KBM-7 (cell line): ENCODE data around the gene OR51G1.
"Not testable (repeated sequence)": the region's sequence is repeated elsewhere in the genome, so short reads cannot be mapped to it uniquely, and the experiment has no call there.

Source experiments
- DNase-seq: peaks from one replicate; pipeline ENCODE4 v3.0.0-alpha.2; 2015
- in situ Hi-C: fragments of 300-500 bp; cut with MboI; formaldehyde crosslinking; loops from 2 replicates; pipeline ENCODE4 v1.14.3; 2020; ENCODE audit warnings: low sequenced_read_pairs, low pct_unique_long_range_greater_than_20kb, mixed read lengths

Gene OR51G1, protein sequence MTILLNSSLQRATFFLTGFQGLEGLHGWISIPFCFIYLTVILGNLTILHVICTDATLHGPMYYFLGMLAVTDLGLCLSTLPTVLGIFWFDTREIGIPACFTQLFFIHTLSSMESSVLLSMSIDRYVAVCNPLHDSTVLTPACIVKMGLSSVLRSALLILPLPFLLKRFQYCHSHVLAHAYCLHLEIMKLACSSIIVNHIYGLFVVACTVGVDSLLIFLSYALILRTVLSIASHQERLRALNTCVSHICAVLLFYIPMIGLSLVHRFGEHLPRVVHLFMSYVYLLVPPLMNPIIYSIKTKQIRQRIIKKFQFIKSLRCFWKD

DNA sequence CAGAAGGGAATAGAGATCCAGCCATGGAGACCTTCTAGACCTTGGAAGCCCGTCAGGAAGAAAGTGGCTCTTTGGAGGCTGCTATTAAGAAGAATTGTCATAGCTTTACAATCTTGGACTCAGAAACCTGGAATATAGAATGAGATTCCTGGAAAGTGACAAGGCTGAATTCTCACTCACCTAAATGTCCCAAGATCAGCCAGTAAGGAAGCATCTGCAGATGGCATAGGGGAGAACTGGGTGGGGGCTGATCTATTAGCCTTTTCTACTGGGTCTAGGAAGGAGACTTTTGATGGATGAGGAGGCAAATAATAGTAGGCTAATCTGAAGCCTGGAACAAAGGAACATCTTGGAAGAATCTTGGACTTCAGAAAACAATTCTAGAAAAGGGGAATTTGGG lies at the start of gene OR51G1:
TSS of gene OR51G1 (minus strand) at position 101 of the 400 bp plus-strand sequence. CDS start at position 101, 0 bp downstream.
- in situ Hi-C loops = no loop called here
- DNase-seq = no peak

DNA sequence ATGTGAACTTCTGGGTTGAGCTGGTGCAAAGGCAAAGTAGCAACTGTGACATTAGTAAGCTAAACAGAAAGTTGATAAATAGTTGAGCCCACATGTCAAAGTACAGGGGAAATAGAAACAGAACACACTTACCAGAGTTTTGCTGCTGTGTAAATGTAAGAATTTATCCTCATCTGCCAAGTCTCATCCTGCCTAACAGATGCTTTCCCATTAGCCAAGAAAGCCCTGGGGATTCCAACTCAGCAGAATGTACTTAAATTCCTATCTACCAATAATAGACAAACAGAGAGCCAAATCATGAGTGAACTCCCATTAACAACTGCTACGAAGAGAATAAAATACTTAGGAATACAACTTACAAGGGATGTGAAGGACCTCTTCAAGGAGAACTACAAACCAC lies 38.7 kb upstream of the OR51G1 start:
- in situ Hi-C loops = no loop called here
- DNase-seq = no peak

DNA sequence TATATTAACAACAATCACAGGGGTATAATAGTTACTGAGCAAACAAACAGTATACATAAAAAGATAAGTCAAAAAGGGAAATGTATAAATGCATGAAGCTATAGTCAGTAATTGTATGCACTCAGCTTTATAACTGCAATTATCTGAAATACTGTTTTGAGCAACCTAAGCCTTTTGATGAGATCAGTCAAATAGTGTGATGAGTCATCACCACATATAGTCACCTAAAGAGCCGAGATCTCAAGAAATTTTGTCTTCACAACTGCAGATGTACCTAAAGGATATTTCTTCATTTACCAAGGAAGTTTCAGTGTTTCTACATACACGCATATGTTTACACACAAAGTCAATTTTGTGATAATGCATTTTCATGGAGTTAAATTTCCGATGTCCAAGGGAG lies 36.7 kb upstream of the OR51G1 start:
- no peak for DNase-seq
- in situ Hi-C loops = no loop called here

DNA sequence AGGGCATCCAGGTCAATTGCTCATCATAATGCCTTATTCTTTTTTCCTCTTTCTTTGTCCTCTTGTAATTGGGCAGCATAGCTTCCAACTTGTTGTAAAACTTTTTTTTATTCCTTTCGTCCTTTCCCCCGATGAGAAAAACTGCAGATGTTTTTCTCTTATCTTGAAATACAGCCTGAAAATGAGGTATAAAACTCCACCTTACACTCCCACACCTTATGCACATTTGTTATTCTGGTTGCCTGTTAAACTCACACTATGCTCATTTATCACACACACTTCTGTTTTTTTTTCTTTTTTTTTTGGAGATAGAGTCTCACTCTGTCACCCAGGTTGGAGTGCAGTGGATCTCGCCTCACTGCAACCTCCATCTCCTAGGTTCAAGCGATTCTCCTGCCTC lies 33.3 kb upstream of the OR51G1 start:
- DNase-seq = no peak
- in situ Hi-C loops = no loop called here

DNA sequence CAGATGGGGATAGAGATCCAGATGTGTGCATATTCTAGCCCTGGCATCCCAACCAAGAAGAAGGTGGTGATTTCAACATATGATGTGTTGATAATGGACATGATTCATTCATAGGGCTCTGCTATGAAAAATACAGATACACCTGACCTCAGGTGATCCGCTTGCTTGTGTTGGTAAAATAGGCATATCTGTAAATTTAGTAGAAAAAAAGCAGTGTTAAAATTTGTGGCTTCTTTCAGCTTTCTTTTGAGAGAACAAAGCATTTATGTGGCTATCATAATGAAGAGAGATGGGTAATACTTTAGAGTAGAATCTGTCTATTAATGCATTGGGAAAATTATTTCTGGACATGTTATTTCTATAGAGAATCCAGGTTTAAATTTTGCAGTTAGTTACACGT lies 31.5 kb upstream of the OR51G1 start, which contains the start of gene OR51A2:
TSS of gene OR51A2 (minus strand) at position 101 of the 400 bp plus-strand sequence. CDS start at position 101, 0 bp downstream.
- in situ Hi-C loops, DNase-seq: not testable (repeated sequence)

DNA sequence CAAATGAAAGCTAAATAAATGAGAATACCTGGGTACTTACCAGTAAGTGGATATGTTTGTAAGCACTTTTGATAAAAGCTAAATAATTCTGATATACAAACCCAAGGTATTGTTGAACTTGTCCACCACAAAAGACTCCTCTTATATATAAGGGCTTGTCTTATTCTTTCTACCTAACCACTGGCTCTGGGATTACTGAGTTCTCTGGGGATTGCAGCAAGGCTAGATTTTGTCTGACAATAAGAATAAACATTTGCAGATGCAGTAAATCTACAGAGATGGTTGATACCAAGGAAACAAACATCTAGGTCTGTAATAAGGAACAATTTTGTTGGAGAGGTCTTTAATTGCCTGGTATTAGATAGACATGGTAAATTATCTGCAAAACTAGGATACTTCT lies 23.4 kb upstream of the OR51G1 start, which contains the start of gene OR51A4:
TSS of gene OR51A4 (minus strand) at position 101 of the 400 bp plus-strand sequence. CDS start 505 bp downstream, outside the sequence.
- no peak for DNase-seq
- in situ Hi-C loops = no loop called here

DNA sequence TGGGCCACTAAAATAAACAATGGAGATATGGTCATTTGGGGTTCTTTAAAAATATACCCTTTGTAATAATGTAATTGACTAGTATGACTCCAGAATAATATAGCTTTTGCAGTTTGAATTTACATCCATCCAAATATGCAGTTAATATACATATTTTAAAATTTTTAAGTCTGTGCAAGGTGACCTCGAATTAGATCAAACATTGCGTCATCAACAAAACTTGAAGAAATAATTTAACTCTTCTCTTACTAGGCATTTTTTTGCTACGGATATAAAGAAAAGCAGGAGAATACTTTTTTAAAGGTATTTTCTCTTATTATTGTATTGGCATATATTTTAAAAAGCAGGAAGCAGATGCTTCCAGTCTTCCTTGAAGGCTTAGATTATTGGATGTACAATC lies 12.6 kb upstream of the OR51G1 start:
- in situ Hi-C loops = no loop called here
- DNase-seq = no peak

DNA sequence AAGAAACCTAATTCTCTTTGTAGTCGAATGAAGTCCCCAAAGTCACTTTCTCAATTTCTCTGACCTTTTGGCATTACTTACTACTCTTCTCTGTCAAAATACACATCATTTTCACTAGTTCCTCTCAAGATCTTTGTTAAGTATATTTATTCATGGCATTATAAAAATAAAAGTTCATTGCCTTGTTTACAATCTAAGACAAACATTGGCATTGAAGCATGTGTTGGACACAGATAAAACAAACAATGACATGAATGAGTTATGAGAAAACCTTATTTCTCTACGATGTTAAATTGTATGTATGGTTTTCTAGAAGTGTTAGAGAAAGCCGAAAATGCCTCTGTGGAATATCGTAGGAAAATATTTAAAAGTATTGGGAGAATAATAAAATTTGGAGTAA lies 8.6 kb upstream of the OR51G1 start:
- no peak for DNase-seq
- in situ Hi-C loops = no loop called here

DNA sequence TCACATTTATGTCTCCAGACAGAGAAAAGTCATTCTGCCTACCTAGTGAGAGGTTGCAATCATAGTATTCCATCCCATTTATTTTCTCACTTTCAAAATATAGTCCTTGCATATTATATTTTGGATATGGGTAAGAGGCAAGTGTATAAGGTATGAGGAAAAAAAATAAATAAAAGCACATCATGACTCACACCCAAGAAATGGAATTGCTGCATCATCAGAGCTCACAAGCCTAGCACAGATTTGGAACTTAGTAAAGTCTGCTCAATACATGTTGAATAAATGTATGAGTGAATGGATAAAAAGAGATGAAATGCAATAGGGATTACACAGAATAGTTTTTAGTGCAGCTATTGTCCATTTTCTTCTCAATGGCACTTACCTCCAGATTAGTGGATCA lies 2.5 kb upstream of the OR51G1 start:
- no peak for DNase-seq
- in situ Hi-C loops = no loop called here

DNA sequence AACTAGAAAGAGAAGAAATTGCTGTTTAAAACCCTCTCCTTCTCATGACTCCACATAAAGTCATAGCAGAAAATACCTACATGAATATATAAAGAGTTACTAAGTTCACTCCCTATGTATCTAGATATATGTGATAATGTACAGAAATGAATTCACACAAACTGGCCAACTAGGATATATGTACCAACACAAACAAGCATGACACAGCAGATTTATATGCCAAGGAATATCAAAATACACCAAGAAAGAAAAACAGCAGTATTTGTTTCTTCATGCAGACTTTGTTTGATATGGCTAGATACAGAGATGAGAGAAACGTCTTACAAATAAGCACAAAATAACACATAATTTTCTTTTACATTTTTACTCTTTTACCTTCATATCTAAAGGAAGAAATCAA lies 1.8 kb downstream of the OR51G1 start:
- DNase-seq = no peak
- in situ Hi-C loops = no loop called here

DNA sequence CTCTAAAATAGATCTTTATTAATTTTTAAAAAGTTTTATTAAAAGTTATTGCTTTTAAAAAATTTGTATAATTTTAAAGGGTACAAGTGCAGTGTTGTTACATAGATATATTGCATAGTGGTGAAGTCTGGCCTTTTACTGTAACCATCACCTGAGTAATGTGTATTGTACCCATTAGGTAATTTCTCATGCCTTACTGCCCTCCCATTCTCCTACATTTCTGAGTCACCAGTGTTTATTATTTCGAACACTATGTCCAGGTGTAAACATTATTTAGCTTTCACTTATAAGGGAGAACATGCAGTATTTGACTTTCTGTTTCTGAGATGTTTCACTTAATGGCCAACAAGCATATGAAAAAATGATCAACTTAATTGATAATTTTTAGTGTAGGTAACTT lies 2.3 kb downstream of the OR51G1 start:
- no peak for DNase-seq
- in situ Hi-C loops = no loop called here

DNA sequence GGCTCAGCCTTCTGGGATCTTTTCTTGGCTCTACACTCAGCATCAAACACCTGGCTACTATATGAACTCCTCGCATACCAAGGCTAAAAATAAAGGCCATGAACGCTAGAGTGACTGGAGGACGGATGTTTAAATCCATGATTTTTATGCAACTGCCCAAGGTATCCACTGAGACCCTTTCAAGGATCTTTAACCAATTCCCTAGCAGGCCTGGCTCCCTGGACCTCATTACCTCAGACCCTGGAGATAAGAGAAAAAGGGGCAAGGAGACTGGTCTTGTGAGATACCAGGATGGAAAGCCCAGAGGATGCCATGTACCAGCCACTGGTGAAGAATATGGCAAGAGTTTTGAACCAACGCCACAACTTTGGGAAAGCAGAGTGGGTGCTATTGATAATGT lies 4.9 kb downstream of the OR51G1 start, which contains the start of gene OR51G2:
TSS of gene OR51G2 (minus strand) at position 101 of the 400 bp plus-strand sequence. CDS start 3,687 bp downstream, outside the sequence.
- in situ Hi-C loops = no loop called here
- no peak for DNase-seq

DNA sequence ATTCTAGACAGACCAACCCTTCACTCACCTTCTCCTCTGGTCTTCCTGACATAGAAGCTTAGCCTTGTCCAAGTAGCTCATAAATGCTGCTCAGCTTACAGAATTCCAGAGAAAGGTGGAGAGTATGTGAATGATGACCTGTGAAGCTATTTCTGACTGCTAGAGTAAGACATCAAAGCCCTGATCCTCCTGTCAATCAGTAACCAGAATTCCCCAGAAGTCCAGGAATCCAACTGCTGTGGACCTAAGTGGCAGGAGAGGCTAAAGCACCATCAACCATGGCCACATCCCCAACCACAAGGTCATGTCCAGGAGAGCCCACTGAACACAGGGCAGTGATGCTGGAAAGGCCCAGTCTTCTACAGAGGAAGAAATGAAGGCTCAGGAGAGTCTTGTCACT lies 7.6 kb downstream of the OR51G1 start:
- no peak for DNase-seq
- in situ Hi-C loops = no loop called here

DNA sequence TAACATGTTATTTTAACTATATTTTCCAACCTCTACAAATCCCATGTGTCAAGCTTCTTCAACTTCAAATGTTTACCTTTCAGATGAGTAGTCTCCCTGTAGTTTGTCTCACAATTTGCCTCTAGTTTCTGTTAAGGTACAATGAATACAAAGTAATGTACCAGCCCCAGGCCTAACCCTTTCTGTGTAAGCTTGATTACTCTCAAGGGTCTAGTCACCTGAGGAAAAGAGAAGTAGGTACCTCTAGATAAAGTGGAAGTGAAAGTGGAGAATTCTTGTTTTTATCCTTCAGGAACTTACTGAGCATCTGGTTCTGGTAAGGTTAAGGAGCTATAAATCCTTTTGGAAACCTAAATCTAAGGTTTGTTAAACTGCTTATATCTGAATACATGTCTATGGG lies 20.7 kb downstream of the OR51G1 start, which contains the start of gene OR51A7:
TSS of gene OR51A7 (plus strand) at position 300 of the 400 bp plus-strand sequence. CDS start 3,587 bp downstream, outside the sequence.
- in situ Hi-C loops = no loop called here
- DNase-seq = no peak

DNA sequence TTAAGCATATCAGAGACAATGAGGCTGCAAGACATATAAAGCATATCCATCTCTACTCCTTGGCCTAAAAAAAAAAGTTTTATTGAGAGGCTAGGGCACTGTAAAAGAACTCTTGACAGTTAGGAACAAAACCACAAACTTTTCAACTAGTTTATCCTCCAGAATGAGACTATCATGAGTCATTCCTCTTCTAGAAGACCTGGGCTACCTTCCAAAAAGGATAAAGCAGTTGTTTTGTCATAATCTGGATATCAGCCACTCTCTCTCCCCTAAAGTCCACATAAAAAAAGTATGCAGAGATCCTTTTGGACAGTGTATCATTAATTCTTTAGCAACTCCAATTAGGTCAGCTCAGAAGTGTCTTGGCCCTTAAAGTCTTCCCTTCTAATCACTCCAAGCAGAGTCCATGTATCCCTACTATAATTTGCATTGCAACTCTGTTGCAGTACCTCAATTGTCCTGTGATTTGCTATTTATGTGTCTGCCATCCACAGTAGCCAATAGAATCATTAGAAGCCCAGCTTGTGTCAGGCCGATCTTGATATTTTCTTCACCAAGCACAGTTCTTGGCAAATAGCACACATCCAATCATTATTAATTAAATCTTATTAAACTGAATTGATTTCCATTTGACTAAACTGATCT lies 32.0 kb downstream of the OR51G1 start:
- DNase-seq = no peak
- in situ Hi-C loops = no loop called here

DNA sequence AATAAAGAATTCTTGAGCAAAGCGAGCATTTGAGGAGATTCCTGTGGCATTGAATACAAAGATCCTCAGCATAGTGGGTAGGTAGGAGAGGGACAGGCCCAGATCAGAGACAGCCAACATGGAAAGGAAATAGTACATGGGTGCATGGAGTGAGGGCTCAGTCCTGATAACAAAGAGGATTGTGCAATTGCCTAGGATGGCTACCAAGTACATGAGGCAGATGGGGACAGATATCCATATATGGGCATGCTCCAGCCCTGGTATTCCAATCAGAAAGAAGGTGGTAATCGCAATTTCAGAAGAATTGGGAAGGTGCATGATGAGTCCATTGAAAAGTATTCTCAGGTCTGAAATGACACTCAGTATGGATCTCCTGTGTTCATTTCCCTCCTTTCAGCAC lies 33.9 kb downstream of the OR51G1 start:
- in situ Hi-C loops = no loop called here
- no peak for DNase-seq

DNA sequence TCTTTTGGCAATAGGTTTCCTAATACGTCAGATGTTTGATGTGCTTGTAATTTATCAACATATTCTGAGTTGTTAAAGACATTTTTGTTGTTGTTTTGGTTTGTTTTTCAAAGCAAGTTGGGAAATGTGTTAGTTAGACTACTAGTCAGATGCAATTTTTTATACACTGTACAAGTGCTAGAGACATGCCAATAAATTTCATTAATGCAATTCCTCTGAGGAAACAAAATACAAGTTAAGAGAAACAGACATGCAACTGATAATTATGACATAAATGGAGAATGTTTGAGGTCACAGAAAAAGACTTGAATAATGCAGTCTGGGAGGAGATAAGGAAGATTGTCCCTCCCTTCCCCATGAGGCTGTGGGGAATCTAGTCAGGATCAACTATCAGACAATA lies 36.5 kb downstream of the OR51G1 start:
- no peak for DNase-seq
- in situ Hi-C loops = no loop called here

DNA sequence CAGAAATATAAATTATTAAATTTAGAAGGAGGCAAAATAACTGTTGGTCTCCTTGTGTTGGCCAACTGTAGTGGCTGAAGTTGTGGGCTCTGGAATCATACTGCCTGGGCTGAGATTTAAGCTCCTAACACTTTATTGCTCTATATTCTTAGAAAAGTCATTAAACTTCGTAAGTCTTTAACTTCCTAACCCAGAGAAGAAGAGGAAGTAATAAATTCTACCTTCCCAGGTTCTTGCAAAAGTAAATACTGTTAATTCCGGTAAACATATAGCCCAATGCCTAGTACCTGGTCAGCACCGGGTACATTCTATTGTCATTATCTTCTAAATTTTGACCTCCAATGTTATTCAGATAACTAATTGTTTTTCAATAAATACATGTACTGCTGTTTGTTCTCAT lies 38.0 kb downstream of the OR51G1 start:
- in situ Hi-C loops = no loop called here
- no peak for DNase-seq

DNA sequence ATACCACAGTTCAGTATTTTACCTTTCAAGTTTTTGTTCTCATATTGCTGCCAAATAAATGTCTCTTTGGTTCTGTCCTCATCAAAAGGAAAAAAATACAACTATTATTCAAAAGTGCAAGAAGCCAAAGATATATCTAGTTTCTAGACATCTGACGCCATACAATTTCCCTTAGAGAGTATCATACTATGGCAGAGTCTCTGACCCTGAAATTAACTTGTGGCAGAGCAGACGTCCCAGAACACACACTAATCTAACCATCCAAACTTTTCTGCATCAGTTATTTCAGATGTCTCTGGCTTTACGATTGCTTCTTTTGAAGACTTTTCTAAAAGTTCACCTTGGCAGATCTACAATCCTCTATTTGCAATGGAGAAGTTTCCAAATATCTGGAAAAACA lies 39.8 kb downstream of the OR51G1 start:
- in situ Hi-C loops = no loop called here
- no peak for DNase-seq

DNA sequence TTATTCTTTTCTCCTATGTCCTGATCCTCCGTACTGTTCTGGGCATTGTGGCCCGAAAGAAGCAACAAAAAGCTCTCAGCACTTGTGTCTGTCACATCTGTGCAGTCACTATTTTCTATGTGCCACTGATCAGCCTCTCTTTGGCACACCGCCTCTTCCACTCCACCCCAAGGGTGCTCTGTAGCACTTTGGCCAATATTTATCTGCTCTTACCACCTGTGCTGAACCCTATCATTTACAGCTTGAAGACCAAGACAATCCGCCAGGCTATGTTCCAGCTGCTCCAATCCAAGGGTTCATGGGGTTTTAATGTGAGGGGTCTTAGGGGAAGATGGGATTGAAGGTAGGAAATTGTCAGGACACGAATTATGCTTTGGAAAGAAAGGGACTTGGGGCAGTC lies 41.6 kb downstream of the OR51G1 start:
- in situ Hi-C loops = no loop called here
- no peak for DNase-seq
